ENCODE measurements around the gene HBS1L.

Gene HBS1L

GRCh38 chr6:134997133-134997995 is 57.3 kb downstream of the HBS1L start:
- ChIA-PET POLR2A (no interaction called here), CTCF (interaction anchor here (0.7 to 2.4 kb wide), 2 partner anchors 8 to 27 kb away, joined by 3 to 9 read pairs; no protein-coding TSS in a partner anchor)

GRCh38 chr6:134995536-134995935 is 59.1 kb downstream of the HBS1L start:
- CTCF ChIA-PET, result interaction anchor here (1.0 to 2.7 kb wide), 6 partner anchors 9 to 822 kb away, joined by 3 to 8 read pairs (median 4); no protein-coding TSS in a partner anchor
- POLR2A ChIA-PET, result interaction anchor here (0.6 kb wide), 1 partner anchor 8 kb away, joined by 3 read pairs; no protein-coding TSS in a partner anchor
- TF ChIP-seq, protein P1, sequence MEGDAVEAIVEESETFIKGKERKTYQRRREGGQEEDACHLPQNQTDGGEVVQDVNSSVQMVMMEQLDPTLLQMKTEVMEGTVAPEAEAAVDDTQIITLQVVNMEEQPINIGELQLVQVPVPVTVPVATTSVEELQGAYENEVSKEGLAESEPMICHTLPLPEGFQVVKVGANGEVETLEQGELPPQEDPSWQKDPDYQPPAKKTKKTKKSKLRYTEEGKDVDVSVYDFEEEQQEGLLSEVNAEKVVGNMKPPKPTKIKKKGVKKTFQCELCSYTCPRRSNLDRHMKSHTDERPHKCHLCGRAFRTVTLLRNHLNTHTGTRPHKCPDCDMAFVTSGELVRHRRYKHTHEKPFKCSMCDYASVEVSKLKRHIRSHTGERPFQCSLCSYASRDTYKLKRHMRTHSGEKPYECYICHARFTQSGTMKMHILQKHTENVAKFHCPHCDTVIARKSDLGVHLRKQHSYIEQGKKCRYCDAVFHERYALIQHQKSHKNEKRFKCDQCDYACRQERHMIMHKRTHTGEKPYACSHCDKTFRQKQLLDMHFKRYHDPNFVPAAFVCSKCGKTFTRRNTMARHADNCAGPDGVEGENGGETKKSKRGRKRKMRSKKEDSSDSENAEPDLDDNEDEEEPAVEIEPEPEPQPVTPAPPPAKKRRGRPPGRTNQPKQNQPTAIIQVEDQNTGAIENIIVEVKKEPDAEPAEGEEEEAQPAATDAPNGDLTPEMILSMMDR (IDR thresholded peaks at IDR 0.05; ENCODE audit: control extremely low read depth, extremely low read depth, low read depth, missing control alignments), result no peak
- DNase-seq (ENCODE audit: extremely low spot score), result no peak

More at GRCh38 chr6:134997133-134997995, 57.3 kb downstream of the HBS1L start:
- TF ChIP-seq, protein P1 (IDR thresholded peaks at IDR 0.05; ENCODE audit: control extremely low read depth, extremely low read depth, low read depth, missing control alignments), result no peak
- DNase-seq (ENCODE audit: extremely low spot score), result no peak

DNA sequence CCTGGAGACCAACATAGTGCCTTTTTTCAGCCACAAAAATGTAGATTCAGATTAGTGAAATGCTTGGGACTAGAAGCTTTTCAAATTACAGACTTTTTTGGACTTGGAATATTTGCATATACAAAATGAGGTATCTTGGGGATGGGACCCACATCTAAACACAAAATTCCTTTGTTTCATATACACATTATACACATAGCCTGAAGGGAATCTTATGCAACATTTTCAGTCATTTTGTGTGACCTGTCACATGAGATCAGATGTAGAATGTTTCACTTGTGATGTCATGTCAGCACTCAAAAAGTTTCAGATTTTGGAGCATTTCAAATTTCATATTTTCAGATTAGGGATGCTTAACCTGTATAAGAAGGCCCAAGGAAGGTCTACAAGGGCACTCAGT is 60.2 kb downstream of the HBS1L start:
- TF ChIP-seq, protein P1 (IDR thresholded peaks at IDR 0.05; ENCODE audit: control extremely low read depth, extremely low read depth, low read depth, missing control alignments), result no peak
- ChIA-PET POLR2A (no interaction called here), CTCF (interaction anchor here (1.9 to 2.7 kb wide), 3 partner anchors 10 to 53 kb away, joined by 5 to 13 read pairs (median 8); no protein-coding TSS in a partner anchor)
- no peak for DNase-seq (ENCODE audit: extremely low spot score)

- DNase-seq (ENCODE audit: extremely low spot score), result no peak
- ChIA-PET CTCF (interaction anchor here (1.0 to 2.7 kb wide), 4 partner anchors 12 to 170 kb away, joined by 3 to 13 read pairs (median 3); no protein-coding TSS in a partner anchor), POLR2A (no interaction called here)
- TF ChIP-seq, protein P1 (IDR thresholded peaks at IDR 0.05; ENCODE audit: control extremely low read depth, extremely low read depth, low read depth, missing control alignments), result no peak
These were observed 62.5 kb downstream of the HBS1L start for GRCh38 chr6:134992155-134992554.

DNA sequence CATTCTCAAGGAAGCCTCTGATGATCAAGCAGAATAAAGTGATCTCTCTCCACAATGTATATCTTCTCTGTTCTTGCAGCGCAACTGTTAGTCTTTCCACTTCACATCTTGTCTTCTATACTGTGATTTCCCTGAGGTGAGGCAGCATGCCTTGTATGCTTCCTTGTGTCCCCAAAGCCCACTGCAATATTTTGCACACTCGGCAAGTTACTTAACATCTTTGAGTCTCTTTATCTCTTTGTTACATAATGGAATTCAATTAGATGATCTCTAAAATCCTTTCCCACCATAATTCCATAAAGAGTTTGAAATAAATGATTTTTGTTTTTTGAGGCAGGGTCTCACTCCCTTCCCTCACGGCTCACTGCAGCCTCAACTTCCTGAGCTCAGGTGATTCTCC is 64.4 kb downstream of the HBS1L start:
- TF ChIP-seq, protein P1 (IDR thresholded peaks at IDR 0.05; ENCODE audit: control extremely low read depth, extremely low read depth, low read depth, missing control alignments), result no peak
- CTCF ChIA-PET, result interaction anchor here (1.4 to 2.2 kb wide), 2 partner anchors 8 to 12 kb away, joined by 3 to 9 read pairs; no protein-coding TSS in a partner anchor
- POLR2A ChIA-PET, result no interaction called here
- no peak for DNase-seq (ENCODE audit: extremely low spot score)

- no peak for DNase-seq (ENCODE audit: extremely low spot score)
- ChIA-PET POLR2A (no interaction called here), CTCF (no interaction called here)
- TF ChIP-seq, protein P1 (IDR thresholded peaks at IDR 0.05; ENCODE audit: control extremely low read depth, extremely low read depth, low read depth, missing control alignments), result no peak
These were observed 69.8 kb downstream of the HBS1L start for GRCh38 chr6:134984821-134985220.

Measured in GM10248 (cell line).